Mucosa of descending colon (tissue), 3 donors: ENCODE results near the gene ERC1. TPM values are rescaled to one million over a fixed set of nuclear protein-coding genes. Genes with fewer than 3 reads are reported as not detected.

ENCODE experiments used
- ATAC-seq: fragments of 200-7000 bp; cut with Tn5 transposase; one replicate; pipeline ENCODE4 v1.9.1; 2020; ENCODE audit warnings: mild to moderate bottlenecking, moderate library complexity
- DNase-seq, 3 donors: peaks; one replicate each; pipeline ENCODE4 v3.0.0-alpha.2; 2020
- H3K36me3 ChIP-seq: fragments of 200-600 bp; one replicate; pipeline ENCODE4 v1.8.0; 2021; ENCODE audit warnings: low read depth, mild to moderate bottlenecking
- H3K4me1 ChIP-seq: fragments of 200-600 bp; one replicate; pipeline ENCODE4 v1.8.0; 2021; ENCODE audit warnings: low read depth, mild to moderate bottlenecking
- H3K4me3 ChIP-seq: fragments of 200-600 bp; one replicate; pipeline ENCODE4 v1.8.0; 2021; ENCODE audit warnings: mild to moderate bottlenecking
- H3K9me3 ChIP-seq: fragments of 200-600 bp; one replicate; pipeline ENCODE4 v1.8.0; 2021; ENCODE audit warnings: mild to moderate bottlenecking
- CTCF ChIP-seq: fragments of 200-600 bp; IDR thresholded peaks from one replicate; pipeline ENCODE4 v1.8.0; 2022; ENCODE audit warnings: antibody characterized with exemption, mild to moderate bottlenecking
- intact Hi-C, 2 donors: fragments of 100-400 bp; cut with DNase I in 1 of 2; cut with micrococcal nuclease in 1 of 2; formaldehyde crosslinking; loops; one replicate each; pipeline versions ENCODE4 v1.11.0 to v1.11.1; 2022; cut with DNase I, micrococcal nuclease
- total RNA-seq, 3 donors: library from RNA; stranded (reverse); fragmentation: NEBNext Ultra II Directional in 2 of 3; extraction: Animal tissue kit (Norgen Biotek cat#: 25700) in 2 of 3; gene quantifications; one replicate each; pipeline versions ENCODE4 v1.2.1 to v1.2.4, GENCODE V29; 2021 to 2023
- donor health status: DM: no; HTN: no; CAD: no; lungs with moderate emphysema.
- donor health status: DM: no; HTN: no; CAD: no.
- donor health status: DM: no; HTN: yes; CAD: no.

Gene ERC1
- total RNA-seq, 3 donors from 2014 or later = 42.6 to 76.3 (median 49.6) TPM

- no peak for TF ChIP-seq CTCF
- Histone ChIP-seq H3K4me3 (no peak overlapping the region), H3K4me1 (peaks cover 5% of the 10 kb centered on the region), H3K36me3 (no peaks in the 10 kb centered on the region), H3K9me3 (no peaks in the 10 kb centered on the region)
- ATAC-seq (no peak), DNase-seq (no peak)
- intact Hi-C loops = no loop called here
These were observed 35.1 kb upstream of the ERC1 start for GRCh38 chr12:955939-956338.

GRCh38 chr12:958588-959123 is 32.4 kb upstream of the ERC1 start:
- no peak overlapping the region for H3K4me3 ChIP-seq
- TF ChIP-seq CTCF = no peak
- H3K4me1 ChIP-seq = no peaks in the 10 kb centered on the region
- H3K36me3 ChIP-seq = no peaks in the 10 kb centered on the region
- ATAC-seq (no peak), DNase-seq (no peak)
- no peaks in the 10 kb centered on the region for H3K9me3 ChIP-seq
- intact Hi-C loops = no loop called here

GRCh38 chr12:966724-967123 is 24.3 kb upstream of the ERC1 start:
- no peaks in the 10 kb centered on the region for H3K36me3 ChIP-seq
- ATAC-seq = no peak
- no peaks in the 10 kb centered on the region for H3K4me1 ChIP-seq
- no peaks in the 10 kb centered on the region for H3K9me3 ChIP-seq
- intact Hi-C loops = no loop called here
- no peak overlapping the region for H3K4me3 ChIP-seq
- TF ChIP-seq CTCF = no peak
- no peak for DNase-seq

- Histone ChIP-seq H3K4me1 (no peaks in the 10 kb centered on the region), H3K4me3 (no peak overlapping the region), H3K36me3 (no peaks in the 10 kb centered on the region), H3K9me3 (no peaks in the 10 kb centered on the region)
- no peak for TF ChIP-seq CTCF
- ATAC-seq (no peak), DNase-seq (no peak)
- intact Hi-C loops = no loop called here
These were observed 23.4 kb upstream of the ERC1 start for GRCh38 chr12:967641-968040.

GRCh38 chr12:968545-968944 is 22.5 kb upstream of the ERC1 start:
- DNase-seq = no peak
- no peak for TF ChIP-seq CTCF
- no peaks in the 10 kb centered on the region for H3K36me3 ChIP-seq
- no peak overlapping the region for H3K4me3 ChIP-seq
- no peaks in the 10 kb centered on the region for H3K9me3 ChIP-seq
- no peaks in the 10 kb centered on the region for H3K4me1 ChIP-seq
- no peak for ATAC-seq
- intact Hi-C loops = no loop called here

- no peak for DNase-seq
- no peak for ATAC-seq
- H3K4me1 ChIP-seq = no peaks in the 10 kb centered on the region
- TF ChIP-seq CTCF = no peak
- H3K36me3 ChIP-seq = no peaks in the 10 kb centered on the region
- H3K9me3 ChIP-seq = no peaks in the 10 kb centered on the region
- intact Hi-C loops = no loop called here
- no peak overlapping the region for H3K4me3 ChIP-seq
These were observed 21.2 kb upstream of the ERC1 start for GRCh38 chr12:969821-970220.
